ENCODE data around the gene TSPAN9.

TSPAN9 gene

GRCh38 chr12:3305464-3305863 is 228.3 kb downstream of the TSPAN9 start:
- H3K4me3 ChIP-seq = no peak overlapping the region
- no peak overlapping the region for H3K27ac ChIP-seq
- no peak overlapping the region for H3K9ac ChIP-seq (ENCODE audit: insufficient read length)
- H3K36me3 ChIP-seq (ENCODE audit: insufficient read depth, low read length) = no peaks in the 10 kb centered on the region
- no peak for DNase-seq (ENCODE audit: low read depth, low spot score)
- no peaks in the 10 kb centered on the region for H3K9me3 ChIP-seq (ENCODE audit: low read depth, low read length)
- TF ChIP-seq EZH2 (IDR thresholded peaks at IDR 0.05) = no peak
- TF ChIP-seq POLR2AphosphoS5 (IDR thresholded peaks at IDR 0.05; ENCODE audit: borderline replicate concordance, low read depth, low read length) = no peak
- TF ChIP-seq FOXP2 (optimal IDR thresholded peaks at IDR 0.05; ENCODE audit: control extremely low read depth, extremely low read length, insufficient read depth) = no peak

- Histone ChIP-seq H3K9me3 (ENCODE audit: low read depth, low read length) (no peaks in the 10 kb centered on the region), H3K27ac (no peak overlapping the region), H3K4me3 (no peak overlapping the region), H3K36me3 (ENCODE audit: insufficient read depth, low read length) (no peaks in the 10 kb centered on the region), H3K9ac (ENCODE audit: insufficient read length) (no peak overlapping the region)
- no peak for TF ChIP-seq POLR2AphosphoS5 (IDR thresholded peaks at IDR 0.05; ENCODE audit: borderline replicate concordance, low read depth, low read length)
- no peak for TF ChIP-seq EZH2 (IDR thresholded peaks at IDR 0.05)
- TF ChIP-seq FOXP2 (optimal IDR thresholded peaks at IDR 0.05; ENCODE audit: control extremely low read depth, extremely low read length, insufficient read depth) = no peak
- DNase-seq (ENCODE audit: low read depth, low spot score) = no peak
Measured at GRCh38 chr12:3305904-3306619, 228.9 kb downstream of the TSPAN9 start.

GRCh38 chr12:3307389-3307788 is 230.2 kb downstream of the TSPAN9 start:
- no peaks in the 10 kb centered on the region for H3K9me3 ChIP-seq (ENCODE audit: low read depth, low read length)
- H3K9ac ChIP-seq (ENCODE audit: insufficient read length) = no peak overlapping the region
- TF ChIP-seq FOXP2 (optimal IDR thresholded peaks at IDR 0.05; ENCODE audit: control extremely low read depth, extremely low read length, insufficient read depth) (no peak), POLR2AphosphoS5 (IDR thresholded peaks at IDR 0.05; ENCODE audit: borderline replicate concordance, low read depth, low read length) (no peak), EZH2 (IDR thresholded peaks at IDR 0.05) (no peak)
- no peak overlapping the region for H3K27ac ChIP-seq
- H3K36me3 ChIP-seq (ENCODE audit: insufficient read depth, low read length) = no peaks in the 10 kb centered on the region
- H3K4me3 ChIP-seq = no peak overlapping the region
- DNase-seq (ENCODE audit: low read depth, low spot score) = no peak

- DNase-seq (ENCODE audit: low read depth, low spot score) = no peak
- no peaks in the 10 kb centered on the region for H3K9me3 ChIP-seq (ENCODE audit: low read depth, low read length)
- H3K9ac ChIP-seq (ENCODE audit: insufficient read length) = no peak overlapping the region
- no peak for TF ChIP-seq FOXP2 (optimal IDR thresholded peaks at IDR 0.05; ENCODE audit: control extremely low read depth, extremely low read length, insufficient read depth)
- TF ChIP-seq EZH2 (IDR thresholded peaks at IDR 0.05) = no peak
- H3K4me3 ChIP-seq = no peak overlapping the region
- no peaks in the 10 kb centered on the region for H3K36me3 ChIP-seq (ENCODE audit: insufficient read depth, low read length)
- no peak overlapping the region for H3K27ac ChIP-seq
Measured at GRCh38 chr12:3308063-3308462, 230.9 kb downstream of the TSPAN9 start.

GRCh38 chr12:3308609-3309008 is 231.4 kb downstream of the TSPAN9 start:
- Histone ChIP-seq H3K4me3 (no peak overlapping the region), H3K9me3 (ENCODE audit: low read depth, low read length) (no peaks in the 10 kb centered on the region), H3K27ac (no peak overlapping the region), H3K36me3 (ENCODE audit: insufficient read depth, low read length) (no peaks in the 10 kb centered on the region), H3K9ac (ENCODE audit: insufficient read length) (no peak overlapping the region)
- no peak for TF ChIP-seq EZH2 (IDR thresholded peaks at IDR 0.05)
- TF ChIP-seq FOXP2 (optimal IDR thresholded peaks at IDR 0.05; ENCODE audit: control extremely low read depth, extremely low read length, insufficient read depth) = no peak
- TF ChIP-seq POLR2AphosphoS5 (IDR thresholded peaks at IDR 0.05; ENCODE audit: borderline replicate concordance, low read depth, low read length) = no peak
- no peak for DNase-seq (ENCODE audit: low read depth, low spot score)

- TF ChIP-seq EZH2 (IDR thresholded peaks at IDR 0.05) (no peak), FOXP2 (optimal IDR thresholded peaks at IDR 0.05; ENCODE audit: control extremely low read depth, extremely low read length, insufficient read depth) (no peak), POLR2AphosphoS5 (IDR thresholded peaks at IDR 0.05; ENCODE audit: borderline replicate concordance, low read depth, low read length) (no peak)
- no peaks in the 10 kb centered on the region for H3K9me3 ChIP-seq (ENCODE audit: low read depth, low read length)
- H3K27ac ChIP-seq = no peak overlapping the region
- no peak overlapping the region for H3K4me3 ChIP-seq
- H3K36me3 ChIP-seq (ENCODE audit: insufficient read depth, low read length) = no peaks in the 10 kb centered on the region
- no peak for DNase-seq (ENCODE audit: low read depth, low spot score)
- no peak overlapping the region for H3K9ac ChIP-seq (ENCODE audit: insufficient read length)
Measured at GRCh38 chr12:3309805-3310204, 232.6 kb downstream of the TSPAN9 start.

GRCh38 chr12:3310271-3311026 is 233.3 kb downstream of the TSPAN9 start:
- Histone ChIP-seq H3K27ac (no peak overlapping the region), H3K4me3 (no peak overlapping the region), H3K9ac (ENCODE audit: insufficient read length) (no peak overlapping the region), H3K9me3 (ENCODE audit: low read depth, low read length) (no peaks in the 10 kb centered on the region), H3K36me3 (ENCODE audit: insufficient read depth, low read length) (no peaks in the 10 kb centered on the region)
- DNase-seq (ENCODE audit: low read depth, low spot score) = no peak
- TF ChIP-seq FOXP2 (optimal IDR thresholded peaks at IDR 0.05; ENCODE audit: control extremely low read depth, extremely low read length, insufficient read depth) (no peak), EZH2 (IDR thresholded peaks at IDR 0.05) (no peak), POLR2AphosphoS5 (IDR thresholded peaks at IDR 0.05; ENCODE audit: borderline replicate concordance, low read depth, low read length) (no peak)

GRCh38 chr12:3311027-3311402 is 233.8 kb downstream of the TSPAN9 start:
- Histone ChIP-seq H3K27ac (no peak overlapping the region), H3K36me3 (ENCODE audit: insufficient read depth, low read length) (no peaks in the 10 kb centered on the region), H3K9me3 (ENCODE audit: low read depth, low read length) (no peaks in the 10 kb centered on the region), H3K9ac (ENCODE audit: insufficient read length) (no peak overlapping the region), H3K4me3 (no peak overlapping the region)
- TF ChIP-seq EZH2 (IDR thresholded peaks at IDR 0.05) (no peak), POLR2AphosphoS5 (IDR thresholded peaks at IDR 0.05; ENCODE audit: borderline replicate concordance, low read depth, low read length) (no peak), FOXP2 (optimal IDR thresholded peaks at IDR 0.05; ENCODE audit: control extremely low read depth, extremely low read length, insufficient read depth) (no peak)
- DNase-seq (ENCODE audit: low read depth, low spot score) = no peak

Data from SK-N-MC (cell line).